HG03354 (cell line): Measurements from ENCODE around the gene ECT2.
A peak's percentile ranks its signal among the peaks of the same experiment; 100 is the strongest.
"Not testable (repeated sequence)": the region's sequence is repeated elsewhere in the genome, so short reads cannot be mapped to it uniquely, and the experiment has no call there.

Experiments used
- ATAC-seq: cut with Tn5 transposase; IDR thresholded peaks from one replicate; pipeline ENCODE4 v1.9.1; 2021; ENCODE audit warnings: mild to moderate bottlenecking; ENCODE audit not compliant: unreplicated experiment, poor library complexity, severe bottlenecking

ECT2 gene

GRCh38 chr3:172726380-172726779, 24.1 kb upstream of the ECT2 start:
- no peak for ATAC-seq

GRCh38 chr3:172735014-172735413, 15.5 kb upstream of the ECT2 start:
- ATAC-seq, result no peak

- no peak for ATAC-seq
Measured at GRCh38 chr3:172739462-172739861, 11.1 kb upstream of the ECT2 start.

DNA sequence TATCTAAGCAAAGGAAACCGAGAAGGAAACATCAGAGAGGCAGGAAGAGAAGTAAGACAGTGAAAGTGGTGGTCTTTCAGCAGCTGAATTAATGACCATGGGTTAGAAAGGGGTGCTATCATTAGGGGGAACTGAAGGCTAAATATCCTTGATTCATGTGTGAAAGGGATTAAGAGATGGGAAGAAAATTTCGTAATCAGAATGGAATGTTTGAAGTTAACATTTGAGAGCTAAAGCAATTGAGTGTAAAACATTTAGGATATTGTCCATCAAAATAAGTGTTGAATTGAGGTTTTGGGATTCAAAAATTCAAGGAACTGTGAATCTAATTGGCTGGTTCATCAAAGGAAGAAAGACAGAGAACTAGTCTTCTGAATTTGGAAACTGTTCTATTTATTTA, 4.1 kb upstream of the ECT2 start:
- no peak for ATAC-seq

- ATAC-seq, result no peak
Measured at GRCh38 chr3:172749230-172749965, 1.1 kb upstream of the ECT2 start.

- no peak for ATAC-seq
Measured at GRCh38 chr3:172750069-172750367, 508 bp upstream of the ECT2 start.

- peak; percentile 21 for ATAC-seq
Measured at GRCh38 chr3:172751175-172751704, 714 bp downstream of the ECT2 start.

GRCh38 chr3:172752651-172753050, 2.1 kb downstream of the ECT2 start:
- no peak for ATAC-seq

DNA sequence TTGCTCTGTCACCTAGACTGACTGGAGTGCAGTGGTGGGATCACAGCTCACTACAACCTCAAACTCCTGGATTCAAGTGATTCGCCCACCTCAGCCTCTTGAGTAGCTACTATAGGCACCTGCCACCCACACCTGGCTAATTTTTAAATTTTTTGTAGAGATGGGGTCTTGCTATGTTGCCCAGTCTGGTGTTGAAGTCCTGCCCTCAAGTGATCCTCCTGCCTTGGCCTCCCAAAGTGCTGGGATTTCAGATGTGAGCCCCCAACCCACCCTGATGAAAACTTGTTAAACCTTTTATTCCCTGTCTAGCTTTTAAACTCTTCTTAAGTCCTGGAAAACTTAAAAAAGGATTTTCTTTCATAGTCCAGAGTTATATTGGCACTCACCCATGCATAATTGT, 2.6 kb downstream of the ECT2 start:
- ATAC-seq, result no peak

GRCh38 chr3:172760416-172760815, 9.9 kb downstream of the ECT2 start:
- ATAC-seq, result not testable (repeated sequence)

DNA sequence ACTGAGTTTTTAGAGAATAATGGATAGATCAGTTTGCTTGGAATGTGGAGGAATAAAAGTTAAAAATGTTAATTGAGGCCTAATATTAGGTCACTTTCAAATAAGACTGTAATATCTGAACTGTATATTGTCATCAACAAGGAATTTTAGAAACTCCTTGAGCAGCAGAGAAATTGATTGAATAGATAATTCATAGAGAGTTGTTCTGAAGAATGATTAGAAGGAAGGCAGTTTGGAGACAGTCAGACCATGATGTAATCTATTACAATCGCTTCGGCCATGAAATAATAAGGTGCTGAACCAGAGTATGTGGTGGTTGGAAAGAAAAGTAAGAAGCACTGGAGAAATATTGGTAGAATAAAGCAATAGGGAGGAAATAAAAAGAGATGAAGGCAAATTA, 15.7 kb downstream of the ECT2 start:
- ATAC-seq, result no peak

DNA sequence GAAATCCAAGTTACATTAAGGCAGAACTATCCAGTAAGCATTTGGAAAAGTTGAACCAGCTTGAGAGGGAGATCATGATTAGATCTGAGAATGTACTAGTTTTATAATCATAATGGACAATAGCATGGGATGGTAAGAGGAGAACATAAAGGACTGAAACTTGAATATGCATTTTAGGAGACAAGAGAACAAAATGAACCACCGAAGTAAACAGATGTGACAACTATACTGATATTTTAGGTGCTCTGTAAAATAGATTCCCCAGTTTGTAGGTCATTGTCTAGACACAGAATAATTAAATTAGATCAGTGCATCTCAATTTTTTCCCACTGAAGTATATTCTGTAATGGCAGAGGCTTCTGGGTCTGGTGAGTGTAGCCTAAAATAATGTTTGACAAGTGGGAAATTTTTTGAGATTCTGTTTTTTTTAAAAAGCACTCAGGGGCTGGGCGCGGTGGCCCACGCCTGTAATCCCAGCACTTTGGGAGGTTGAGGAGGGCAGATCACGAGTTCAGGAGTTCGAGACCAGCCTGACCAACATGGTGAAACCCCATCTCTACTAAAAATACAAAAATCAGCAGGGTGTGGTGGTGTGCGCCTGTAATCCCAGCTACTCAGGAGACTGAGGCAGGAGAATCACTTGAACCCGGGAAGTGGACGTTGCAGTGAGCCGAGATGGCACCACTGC, 16.3 kb downstream of the ECT2 start:
- ATAC-seq, result no peak

DNA sequence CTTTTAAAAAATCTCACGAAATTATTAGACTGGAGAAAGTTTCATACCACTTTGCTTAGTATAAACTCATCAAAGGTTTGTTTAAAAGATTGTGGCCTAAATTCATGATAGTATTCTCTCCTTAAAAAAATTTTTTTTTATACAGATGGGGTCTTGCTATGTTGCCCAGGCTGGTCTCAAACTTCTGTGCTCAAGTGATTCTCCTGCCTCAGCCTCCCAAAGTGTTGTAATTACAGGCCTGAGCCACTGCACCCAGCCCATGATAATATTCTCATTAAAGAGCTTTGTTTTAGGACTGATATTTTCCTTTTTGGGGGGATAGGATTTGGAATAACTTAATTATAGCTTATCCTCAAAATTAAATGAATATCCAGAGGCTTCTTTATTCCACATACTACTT, 19.9 kb downstream of the ECT2 start:
- no peak for ATAC-seq

DNA sequence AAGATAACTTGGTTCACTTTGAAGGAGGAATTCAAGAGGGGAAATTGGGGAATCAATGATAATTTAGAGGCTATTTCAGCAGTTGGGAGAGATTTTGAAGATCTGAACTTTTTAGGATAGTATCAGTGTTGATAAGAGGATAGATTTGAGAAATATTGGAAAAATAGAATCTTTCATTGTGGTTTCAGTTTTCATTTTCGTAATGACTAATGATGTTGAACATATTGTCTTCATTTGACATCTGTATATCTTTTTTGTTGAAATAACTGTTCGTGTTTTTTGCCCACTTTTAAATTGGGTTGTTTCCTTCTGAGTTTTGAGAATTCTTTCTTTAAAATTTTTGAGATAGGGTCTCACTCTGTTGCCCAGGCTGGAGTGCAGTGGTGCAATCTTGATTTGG, 21.1 kb downstream of the ECT2 start:
- ATAC-seq, result no peak

DNA sequence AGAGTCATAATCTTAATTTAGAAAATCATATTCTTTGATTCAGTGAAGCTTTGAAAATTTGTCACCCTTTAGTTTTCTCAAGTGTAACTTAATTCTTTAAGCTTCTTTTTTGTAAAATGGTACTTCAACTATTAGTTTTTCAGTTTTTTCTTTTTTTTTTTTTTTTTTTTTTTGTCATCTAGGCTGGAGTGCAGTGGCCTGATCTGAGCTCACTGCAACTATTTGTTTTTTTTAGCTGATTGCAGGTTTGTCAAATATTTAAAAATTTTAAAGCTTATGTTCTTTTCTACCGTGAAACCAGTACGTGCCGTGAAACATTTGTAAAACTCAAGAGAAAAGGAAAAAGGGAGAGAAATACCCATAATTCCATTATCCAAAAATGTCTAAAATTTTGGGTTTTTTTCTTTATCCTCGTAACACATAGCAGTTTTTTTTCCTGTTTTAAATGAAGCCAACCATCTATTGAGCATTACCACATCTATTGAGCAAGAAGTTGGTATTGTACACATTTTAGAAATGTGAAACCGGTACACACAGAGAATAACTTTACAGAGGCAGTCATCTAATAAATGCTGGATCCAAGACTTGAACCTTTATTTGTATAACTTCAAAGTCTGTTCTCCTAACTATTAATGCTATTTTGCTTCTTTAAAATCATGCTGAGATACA, 25.7 kb downstream of the ECT2 start:
- no peak for ATAC-seq

DNA sequence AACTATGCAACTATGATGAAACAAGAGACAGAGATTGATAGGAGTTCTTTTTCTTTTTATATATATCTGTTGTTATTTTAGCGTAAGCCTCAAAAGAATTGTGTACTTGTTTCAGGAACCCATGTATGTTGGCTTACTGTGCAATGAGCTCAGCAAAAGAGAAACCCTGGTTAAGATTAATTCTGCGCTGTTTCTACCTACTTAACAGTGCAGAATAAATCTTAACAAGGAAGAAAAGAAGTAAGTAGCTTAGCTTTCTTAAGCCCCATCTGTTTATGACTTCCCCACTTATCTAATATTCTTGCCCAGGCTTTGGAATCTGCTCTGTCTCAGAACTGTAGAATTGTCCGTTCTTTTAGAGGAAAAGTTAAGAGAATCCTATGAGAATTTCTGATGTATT, 27.4 kb downstream of the ECT2 start:
- ATAC-seq, result no peak

DNA sequence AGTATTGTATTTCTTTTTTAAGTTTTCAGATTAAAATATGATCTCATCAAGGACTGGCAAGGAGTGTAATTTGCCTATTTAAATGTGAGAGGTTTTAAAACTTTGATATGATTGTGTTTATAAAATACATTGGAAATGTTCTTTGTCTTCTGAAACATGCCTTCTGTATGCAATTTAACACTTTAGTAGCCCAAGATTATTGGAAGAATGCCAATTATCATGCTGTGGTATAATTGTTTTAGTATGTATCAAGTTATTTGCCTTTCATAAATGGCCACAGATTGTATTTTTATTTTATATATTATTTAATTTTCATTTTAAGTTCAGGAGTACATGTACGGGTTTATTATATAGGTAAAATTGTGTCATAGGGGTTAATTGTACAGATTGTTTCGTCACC, 31.7 kb downstream of the ECT2 start:
- no peak for ATAC-seq

- no peak for ATAC-seq
Measured at GRCh38 chr3:172786036-172786435, 35.5 kb downstream of the ECT2 start.

DNA sequence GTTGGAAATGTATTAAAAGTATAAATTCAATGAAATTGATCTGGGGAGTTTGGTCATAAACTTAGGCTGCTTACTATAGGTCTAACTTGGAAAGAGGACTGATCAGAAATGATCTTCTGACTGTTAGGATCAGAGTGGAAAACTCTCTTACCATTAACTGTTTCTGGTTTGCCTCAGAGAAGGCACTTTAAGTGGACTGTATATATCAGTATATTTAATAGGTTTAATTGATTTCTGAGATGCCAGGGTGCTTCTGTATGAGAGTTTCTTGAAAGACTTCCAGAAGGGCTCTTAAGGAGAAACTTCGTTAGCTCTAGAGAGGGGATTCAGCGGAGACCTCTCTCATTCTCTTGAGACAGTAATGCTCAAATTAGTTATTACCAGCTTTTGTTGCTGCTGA, 36.5 kb downstream of the ECT2 start:
- no peak for ATAC-seq

- no peak for ATAC-seq
Measured at GRCh38 chr3:172787746-172788145, 37.2 kb downstream of the ECT2 start.

DNA sequence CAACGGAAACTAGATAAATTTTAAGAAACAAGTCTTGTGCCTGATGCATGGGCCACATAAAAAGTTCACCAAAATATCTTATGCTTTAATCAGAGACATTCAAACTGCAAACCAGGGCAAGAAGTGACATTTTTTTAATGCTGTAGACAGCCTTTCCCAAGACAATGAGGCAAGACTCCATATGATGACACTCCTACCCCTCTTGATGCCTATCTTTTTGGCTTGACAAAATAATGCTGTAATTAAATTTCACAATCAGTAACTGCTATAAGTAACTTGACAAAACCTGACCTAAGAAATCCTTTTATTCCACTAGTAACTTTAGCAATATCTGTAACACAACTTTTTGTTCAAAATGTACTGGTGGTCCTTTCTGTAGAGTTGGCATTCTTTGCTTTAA, 48.7 kb downstream of the ECT2 start:
- no peak for ATAC-seq
